Eye (tissue), 1 donor: ENCODE data around the gene DNAH14.
"Not testable (repeated sequence)": the region's sequence is repeated elsewhere in the genome, so short reads cannot be mapped to it uniquely, and the experiment has no call there.

Experiments used
- DNase-seq: peaks from one replicate; pipeline ENCODE4 v3.0.0-alpha.2; 2015

The DNAH14 gene

GRCh38 chr1:224922404-224923164 lies 6.9 kb upstream of the DNAH14 start:
- peak; percentile 68 for DNase-seq

- no peak for DNase-seq
Measured at GRCh38 chr1:224923726-224924125, 5.7 kb upstream of the DNAH14 start.

- DNase-seq = not testable (repeated sequence)
Measured at GRCh38 chr1:224927631-224928030, 1.8 kb upstream of the DNAH14 start.

- DNase-seq = no peak
Measured at GRCh38 chr1:224928906-224929305, 569 bp upstream of the DNAH14 start.

GRCh38 chr1:224931605-224932004 lies 2.1 kb downstream of the DNAH14 start:
- DNase-seq = no peak

GRCh38 chr1:224932607-224933249 lies 3.3 kb downstream of the DNAH14 start:
- DNase-seq = peak; percentile 26

GRCh38 chr1:224933584-224933983 lies 4.1 kb downstream of the DNAH14 start:
- DNase-seq = no peak

GRCh38 chr1:224938652-224939051 lies 9.2 kb downstream of the DNAH14 start:
- no peak for DNase-seq

- DNase-seq = no peak
Measured at GRCh38 chr1:224939844-224940425, 10.5 kb downstream of the DNAH14 start.

- DNase-seq = not testable (repeated sequence)
Measured at GRCh38 chr1:224940735-224941134, 11.3 kb downstream of the DNAH14 start.

- not testable (repeated sequence) for DNase-seq
Measured at GRCh38 chr1:224945651-224946348, 16.3 kb downstream of the DNAH14 start.

GRCh38 chr1:224946349-224946691 lies 16.8 kb downstream of the DNAH14 start:
- not testable (repeated sequence) for DNase-seq

GRCh38 chr1:224957696-224958095 lies 28.2 kb downstream of the DNAH14 start:
- no peak for DNase-seq

- DNase-seq = no peak
Measured at GRCh38 chr1:224958490-224958889, 29.0 kb downstream of the DNAH14 start.

- DNase-seq = no peak
Measured at GRCh38 chr1:224959115-224959514, 29.6 kb downstream of the DNAH14 start.

GRCh38 chr1:224959656-224960055 lies 30.2 kb downstream of the DNAH14 start:
- no peak for DNase-seq

- DNase-seq = no peak
Measured at GRCh38 chr1:224980181-224980580, 50.7 kb downstream of the DNAH14 start.

GRCh38 chr1:224981922-224982354 lies 52.5 kb downstream of the DNAH14 start:
- DNase-seq = not testable (repeated sequence)

- DNase-seq = no peak
Measured at GRCh38 chr1:224988042-224988441, 58.6 kb downstream of the DNAH14 start.

- no peak for DNase-seq
Measured at GRCh38 chr1:224989615-224990014, 60.1 kb downstream of the DNAH14 start.

GRCh38 chr1:224991550-224991949 lies 62.1 kb downstream of the DNAH14 start:
- not testable (repeated sequence) for DNase-seq

GRCh38 chr1:224995602-224996001 lies 66.1 kb downstream of the DNAH14 start:
- DNase-seq = no peak

- no peak for DNase-seq
Measured at GRCh38 chr1:224996266-224996665, 66.8 kb downstream of the DNAH14 start.
